GM21723 (cell line): ENCODE data around the gene PLA2G2D.
A peak's percentile ranks its signal among the peaks of the same experiment; 100 is the strongest.

Source experiments
- ATAC-seq: cut with Tn5 transposase; IDR thresholded peaks from one replicate; pipeline ENCODE4 v1.9.1; 2021; ENCODE audit warnings: mild to moderate bottlenecking, moderate library complexity; ENCODE audit not compliant: unreplicated experiment

The PLA2G2D gene, protein sequence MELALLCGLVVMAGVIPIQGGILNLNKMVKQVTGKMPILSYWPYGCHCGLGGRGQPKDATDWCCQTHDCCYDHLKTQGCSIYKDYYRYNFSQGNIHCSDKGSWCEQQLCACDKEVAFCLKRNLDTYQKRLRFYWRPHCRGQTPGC

DNA sequence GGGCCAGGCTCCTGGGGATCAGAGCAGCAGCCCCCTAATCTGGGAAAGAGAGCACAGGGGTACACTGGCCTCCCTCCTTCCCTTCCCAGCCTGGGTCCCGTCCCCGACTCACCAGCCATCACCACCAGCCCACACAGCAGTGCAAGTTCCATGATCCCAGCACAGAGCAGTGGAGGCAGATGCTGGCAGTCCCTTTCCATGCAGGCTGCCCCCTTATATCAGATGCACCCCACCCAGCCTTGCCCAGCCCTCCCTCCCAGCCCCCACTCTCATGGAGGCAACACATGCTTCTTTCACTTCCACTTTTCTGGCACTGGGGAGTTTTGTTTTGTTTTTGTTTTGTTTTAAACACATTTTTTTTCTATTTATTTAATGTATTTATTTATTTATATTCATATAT is at the start of gene PLA2G2D:
PLA2G2D (minus strand) TSS at position 190 of the 400 bp plus-strand sequence; CDS start at position 152, 38 bp downstream.
- no peak for ATAC-seq

DNA sequence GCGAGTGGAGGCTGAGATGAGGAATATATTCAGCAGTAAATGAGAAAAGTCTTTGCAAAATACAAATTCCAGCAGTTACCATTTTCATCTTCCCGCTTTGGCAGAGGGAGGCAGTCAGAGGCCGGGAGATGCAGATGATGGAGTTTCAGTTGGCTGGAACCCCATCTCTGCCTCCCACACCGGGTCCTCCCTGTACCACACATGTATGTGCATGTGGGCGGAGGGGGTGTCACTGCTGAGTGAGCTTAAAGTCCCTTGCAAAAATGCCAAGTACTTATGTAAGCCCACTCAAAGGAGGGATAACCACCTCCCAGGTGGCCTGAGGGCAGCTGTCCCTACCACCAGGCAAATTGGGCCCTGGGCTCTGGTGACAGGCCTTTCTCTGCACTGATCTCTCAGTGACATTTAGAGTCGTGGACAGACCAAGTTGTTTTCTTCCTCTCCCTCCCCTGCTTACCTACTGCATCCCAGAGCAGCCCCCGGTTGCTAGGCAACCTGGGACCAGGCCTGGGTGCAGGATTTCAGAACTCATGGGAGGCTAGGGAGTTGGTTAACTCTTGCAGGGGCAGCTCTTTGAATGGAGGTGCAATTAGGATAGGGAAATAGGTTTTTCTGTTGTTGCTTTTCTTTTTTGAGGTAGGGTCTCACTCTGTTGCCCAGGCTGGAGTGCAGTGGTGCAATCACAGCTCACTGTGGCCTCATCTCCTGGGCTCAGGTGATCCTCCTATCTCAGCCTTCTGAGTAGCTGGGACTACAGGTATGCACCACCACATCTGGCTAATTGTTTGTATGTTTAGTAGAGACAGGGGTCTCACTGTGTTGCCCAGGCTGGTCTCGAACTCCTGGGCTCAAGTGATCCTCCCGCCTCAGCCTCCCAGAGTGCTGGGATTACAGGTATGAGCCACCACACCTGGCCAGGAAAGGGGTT is 49.5 kb upstream of the PLA2G2D start:
- no peak for ATAC-seq

DNA sequence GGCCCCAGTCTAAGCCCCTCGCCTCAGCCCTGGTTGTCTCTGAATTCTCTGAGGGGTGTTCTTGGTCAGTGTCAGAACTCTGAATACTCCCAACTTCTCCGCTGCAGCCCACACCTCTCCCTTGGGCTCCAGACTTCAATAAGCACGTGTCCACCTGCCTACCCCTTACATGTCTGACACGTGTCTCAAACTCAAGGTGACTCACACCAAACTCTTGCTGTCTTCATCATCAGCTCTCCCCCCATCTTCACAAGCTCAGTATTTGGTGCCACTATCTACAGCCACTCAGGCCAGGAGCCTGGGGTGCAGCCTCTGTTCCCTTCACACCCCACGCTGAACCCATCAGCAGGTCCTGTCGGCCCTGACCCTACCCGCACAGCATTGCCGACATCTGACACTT is 47.8 kb upstream of the PLA2G2D start:
- no peak for ATAC-seq

DNA sequence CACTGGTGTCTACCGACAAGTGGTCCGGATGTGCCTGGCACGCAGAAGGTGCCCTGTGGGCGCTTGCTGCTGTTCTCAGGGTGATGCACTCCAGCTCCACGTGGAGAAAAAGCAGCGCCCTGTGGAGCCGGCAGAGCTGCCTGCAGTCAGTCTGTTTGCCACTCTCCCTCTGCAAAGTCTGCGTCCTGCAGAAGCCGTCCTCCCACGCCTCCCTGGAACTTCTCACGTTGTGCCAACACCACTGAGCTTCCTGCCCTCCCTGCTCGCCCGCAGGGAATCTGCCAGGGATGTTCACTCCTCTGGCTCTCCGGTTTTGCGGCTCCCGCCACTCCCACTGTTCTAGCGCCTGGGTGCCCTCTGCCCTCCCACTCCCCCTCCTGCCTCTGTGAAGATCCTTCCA is 46.7 kb upstream of the PLA2G2D start:
- no peak for ATAC-seq

DNA sequence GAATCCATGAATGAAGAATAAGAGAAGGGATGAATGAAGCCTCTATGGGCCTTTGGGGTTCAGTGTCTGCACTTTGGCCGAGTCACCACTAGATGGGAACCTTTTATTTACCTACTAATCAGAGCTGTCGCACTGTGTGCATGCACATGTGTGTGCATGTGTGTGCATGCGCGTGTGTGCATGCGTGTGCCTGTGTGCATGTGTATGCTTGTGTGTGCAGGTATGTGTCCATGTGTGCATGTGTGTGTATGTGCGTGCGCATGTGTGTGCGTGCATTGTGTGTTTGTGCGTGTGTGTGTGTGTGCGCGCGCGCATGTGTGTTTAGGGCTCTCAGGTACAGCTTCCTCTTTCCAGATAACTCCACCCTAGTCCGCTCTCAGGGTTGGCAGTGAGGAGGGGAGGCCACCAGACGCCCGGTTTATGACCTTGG is 46.2 kb upstream of the PLA2G2D start:
- no peak for ATAC-seq

DNA sequence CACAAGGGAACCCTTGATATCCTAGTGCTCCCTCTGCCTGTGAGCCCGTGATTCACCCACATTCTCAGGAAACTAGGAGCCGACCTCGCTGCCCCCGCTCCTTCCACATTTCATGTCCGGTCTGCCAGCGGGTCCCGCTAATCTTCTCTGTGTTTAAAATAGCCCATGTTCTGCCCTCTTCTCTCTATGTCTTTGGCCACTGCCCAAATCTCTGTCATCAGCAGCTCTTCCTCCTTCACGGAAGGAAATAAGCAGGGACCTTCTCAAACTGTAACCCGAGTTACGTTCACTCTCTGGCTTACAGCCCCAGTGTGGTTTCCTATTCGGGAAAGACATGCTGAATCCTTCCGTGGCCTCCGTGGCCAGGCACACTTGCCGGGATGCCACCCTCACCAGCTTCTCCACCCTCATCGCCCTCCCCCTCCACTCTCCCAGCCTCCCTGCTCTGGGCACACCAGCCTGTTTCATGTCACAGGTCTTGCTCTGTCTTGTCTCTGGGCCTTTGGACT is 45.4 kb upstream of the PLA2G2D start:
- ATAC-seq: no peak

DNA sequence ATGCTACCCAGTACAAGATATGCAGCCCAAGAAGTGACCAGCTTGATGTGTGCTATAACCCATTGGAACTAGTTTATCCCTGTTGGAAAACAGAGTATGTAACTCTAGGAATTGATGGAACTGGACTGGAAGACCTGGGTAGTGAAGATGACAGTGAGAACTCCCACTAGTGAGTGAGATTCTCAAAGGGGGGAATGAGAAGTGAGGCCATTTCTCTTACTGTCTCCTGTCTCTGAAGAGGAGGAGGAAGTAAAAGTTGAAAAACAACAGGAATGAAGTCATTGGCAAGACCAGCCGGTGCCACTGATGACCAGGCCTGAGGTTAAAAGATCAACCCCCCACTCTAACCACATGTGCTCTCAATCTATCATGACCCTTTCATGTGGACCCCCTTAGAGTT is 40.7 kb upstream of the PLA2G2D start:
- ATAC-seq: no peak

DNA sequence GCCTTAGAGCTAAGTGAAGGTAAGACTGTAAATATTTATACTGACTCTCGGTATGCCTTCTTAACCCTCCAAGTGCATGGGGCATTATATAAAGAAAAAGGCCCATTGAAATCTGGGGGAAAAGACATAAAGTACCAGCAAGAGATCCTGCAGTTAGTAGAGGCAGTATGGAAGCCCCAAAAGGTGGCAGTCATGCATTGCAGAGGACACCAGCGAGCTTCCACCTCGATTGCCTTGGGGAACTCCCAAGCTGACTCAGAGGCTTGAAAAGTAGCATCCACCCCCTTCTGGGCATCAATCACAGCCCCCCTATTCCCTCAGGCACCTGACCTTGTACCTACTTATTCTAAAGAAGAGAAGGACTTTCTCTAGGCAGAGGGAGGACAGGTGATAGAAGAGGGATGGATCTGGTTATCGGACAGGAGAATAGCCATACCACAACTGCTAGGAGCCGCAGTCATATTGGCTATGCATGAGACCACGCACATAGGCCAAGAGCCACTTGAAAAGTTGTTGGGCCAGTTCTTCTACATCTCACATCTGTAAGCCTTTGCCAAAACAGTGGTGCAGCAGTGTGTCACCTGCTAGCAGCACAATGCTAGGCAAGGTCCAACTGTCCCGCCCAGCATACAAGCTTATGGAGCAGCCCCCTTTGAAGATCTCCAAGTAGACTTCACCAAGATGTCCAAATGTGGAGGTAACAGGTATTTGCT is 39.2 kb upstream of the PLA2G2D start:
- ATAC-seq: no peak

DNA sequence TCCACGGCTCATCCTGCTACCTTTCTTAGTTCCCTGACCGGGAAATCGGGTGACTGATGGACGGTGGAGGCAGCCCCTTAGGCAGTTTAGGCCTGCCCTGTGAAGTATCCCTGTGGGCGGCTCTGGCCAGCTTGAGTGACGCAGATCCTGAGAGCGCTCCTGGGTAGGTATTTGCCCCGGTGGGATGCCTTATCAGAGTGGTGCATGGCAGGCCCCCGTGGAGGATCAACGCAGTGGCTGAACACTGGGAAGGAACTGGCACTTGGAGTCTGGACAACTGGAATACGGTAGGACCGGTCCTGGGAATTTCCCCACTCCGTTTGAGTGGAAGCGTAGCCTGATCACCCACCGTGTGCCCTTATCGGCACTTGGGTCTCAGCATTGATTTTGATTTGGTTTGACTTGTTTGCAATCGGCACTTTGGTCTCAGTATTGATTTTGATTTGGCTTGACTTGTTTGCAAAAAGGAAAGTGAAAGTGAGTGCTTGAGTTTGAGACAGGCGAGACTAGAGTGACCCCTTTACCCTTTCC is 35.0 kb upstream of the PLA2G2D start:
- ATAC-seq: no peak

DNA sequence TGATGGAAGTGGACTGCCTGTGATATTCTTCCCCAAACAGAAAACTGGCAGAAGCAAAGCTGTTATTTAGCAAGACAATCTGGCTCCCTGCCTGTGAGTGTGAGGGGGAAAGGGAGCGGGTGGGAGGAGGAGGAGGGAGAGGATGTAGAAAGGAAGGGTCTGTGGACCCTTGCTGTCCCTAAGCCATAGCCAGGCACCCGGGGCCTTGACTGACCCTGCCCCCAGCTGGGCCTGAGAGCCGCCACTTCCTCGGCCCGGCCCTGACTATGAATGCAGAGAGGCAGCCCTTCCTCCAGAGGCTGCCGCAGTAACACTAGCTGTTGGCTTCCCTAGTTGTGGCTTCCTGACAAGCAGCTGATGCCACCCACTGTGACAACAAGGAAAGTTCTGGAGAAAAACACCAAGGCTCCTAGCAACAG is 33.7 kb upstream of the PLA2G2D start:
- ATAC-seq: no peak

DNA sequence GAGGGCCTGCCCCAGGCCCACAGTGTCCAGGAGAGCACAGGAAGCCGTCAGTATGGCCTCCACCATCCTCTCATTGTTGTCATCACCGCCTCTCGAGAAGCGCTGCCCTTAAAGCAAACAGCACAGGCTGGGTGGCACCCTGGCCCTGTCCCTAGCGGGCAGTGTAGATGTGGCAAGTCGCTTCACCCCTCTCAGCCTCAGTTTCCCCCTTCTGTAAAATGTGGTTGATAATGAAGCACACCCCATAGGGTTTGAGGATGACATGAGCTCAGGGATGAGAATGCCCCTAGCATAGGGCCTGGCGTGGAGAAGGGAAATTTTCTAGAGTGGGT is 33.2 kb upstream of the PLA2G2D start:
- ATAC-seq: no peak

DNA sequence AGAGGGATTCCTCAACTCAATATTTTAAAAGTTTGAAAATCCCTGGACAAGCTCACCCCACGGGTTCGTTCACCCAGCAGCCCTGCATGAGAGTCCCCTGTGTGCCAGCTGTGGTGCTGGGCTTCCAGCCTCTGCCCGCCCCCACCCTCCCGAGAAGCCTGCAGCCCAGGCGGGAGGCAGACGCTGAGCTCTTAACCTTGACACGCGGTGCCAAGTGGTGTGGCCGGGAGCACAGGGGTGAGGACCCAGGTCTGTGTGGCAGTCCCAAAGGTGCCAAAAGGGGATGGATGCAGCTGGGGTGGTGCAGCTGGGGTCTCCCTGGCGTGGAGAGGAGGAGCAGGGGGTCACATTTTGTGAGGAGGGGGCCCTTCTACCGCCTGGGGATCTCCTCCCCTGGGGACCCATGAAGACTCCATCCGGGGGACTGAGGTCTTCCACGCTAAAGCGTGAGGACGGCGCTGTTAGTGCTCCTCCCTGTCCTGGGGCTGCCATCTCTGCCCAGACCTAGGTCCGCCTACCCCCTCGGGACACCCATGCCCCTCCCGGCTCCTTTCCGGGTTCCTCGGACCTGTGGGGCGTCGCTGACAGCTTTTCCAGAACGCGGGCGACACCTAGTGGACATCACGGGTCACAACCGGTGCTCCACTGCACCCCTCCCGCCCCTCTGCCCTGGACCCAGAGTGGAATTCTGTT is 32.7 kb upstream of the PLA2G2D start:
- ATAC-seq: peak; percentile 70

DNA sequence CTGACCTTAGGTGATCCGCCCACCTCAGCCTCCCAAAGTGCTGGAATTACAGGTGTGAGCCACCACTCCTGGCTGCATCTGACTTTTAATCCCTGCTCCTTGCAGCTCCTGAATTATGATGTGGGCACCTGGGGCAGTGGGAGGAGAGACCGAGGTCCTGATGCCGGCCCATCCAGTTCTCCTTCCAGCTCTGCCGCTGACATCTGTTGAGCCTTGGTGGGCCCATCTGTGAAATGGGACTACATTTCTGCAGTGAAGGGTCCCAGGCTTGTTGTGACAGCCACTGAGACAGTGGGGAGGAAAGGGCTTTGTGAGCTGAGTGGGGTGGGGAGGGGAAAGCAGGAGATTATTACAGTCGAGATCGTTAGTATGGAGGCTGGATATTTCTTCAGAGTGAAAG is 31.6 kb upstream of the PLA2G2D start:
- no peak for ATAC-seq

DNA sequence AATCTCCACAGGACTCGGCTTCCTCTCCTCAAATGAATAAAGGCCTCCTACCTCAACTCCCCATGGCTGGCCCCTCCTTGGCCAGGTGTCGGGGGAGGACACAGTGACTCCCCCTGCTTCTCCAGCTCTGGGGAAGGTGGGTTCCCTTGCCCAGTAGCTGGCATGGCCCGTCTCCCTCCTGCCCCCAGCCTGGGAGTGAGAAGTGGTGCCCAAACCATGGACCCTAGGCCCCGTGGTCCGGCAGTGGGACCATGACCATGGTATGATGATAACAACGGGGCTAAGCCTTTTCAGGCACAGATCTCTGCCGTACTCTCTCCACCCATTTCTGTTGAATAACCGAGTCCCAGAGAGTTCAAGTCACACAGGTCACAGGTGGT is 31.0 kb upstream of the PLA2G2D start:
- no peak for ATAC-seq

DNA sequence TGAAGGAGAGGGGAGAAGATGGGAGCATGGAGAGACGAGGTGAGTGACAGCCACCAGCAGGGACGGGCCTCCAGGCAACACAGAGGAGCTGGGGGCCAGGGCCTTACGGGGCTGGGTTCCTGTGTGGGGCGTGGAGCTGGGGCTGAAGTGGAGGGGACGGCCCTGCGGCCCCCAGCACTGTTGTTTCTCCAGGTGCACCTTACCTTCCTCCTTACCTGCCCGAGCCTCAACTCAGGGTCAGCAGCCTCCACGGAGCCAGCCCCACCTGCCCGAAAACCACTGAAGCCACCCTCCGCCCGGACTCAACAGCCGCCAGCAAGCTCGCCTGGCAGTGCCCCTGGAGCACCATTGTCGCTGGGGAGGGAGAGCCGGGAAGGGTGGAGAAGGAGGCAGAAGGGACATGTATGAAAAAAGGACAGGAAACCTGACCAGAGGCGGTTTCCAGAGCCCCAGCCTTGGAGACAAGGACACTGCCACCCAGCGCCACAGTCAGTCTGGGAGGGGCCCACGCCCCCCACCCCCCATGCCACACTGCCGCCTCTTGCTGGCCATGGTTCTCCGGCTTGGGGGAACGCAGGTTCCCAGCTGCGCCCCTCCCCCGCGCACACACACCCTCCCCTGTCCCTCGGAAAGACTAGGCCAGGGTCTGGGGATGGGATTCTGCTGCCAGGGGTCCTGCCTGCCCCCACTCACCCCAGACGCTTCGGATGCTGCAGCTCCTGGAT is 30.4 kb upstream of the PLA2G2D start:
- ATAC-seq: no peak

DNA sequence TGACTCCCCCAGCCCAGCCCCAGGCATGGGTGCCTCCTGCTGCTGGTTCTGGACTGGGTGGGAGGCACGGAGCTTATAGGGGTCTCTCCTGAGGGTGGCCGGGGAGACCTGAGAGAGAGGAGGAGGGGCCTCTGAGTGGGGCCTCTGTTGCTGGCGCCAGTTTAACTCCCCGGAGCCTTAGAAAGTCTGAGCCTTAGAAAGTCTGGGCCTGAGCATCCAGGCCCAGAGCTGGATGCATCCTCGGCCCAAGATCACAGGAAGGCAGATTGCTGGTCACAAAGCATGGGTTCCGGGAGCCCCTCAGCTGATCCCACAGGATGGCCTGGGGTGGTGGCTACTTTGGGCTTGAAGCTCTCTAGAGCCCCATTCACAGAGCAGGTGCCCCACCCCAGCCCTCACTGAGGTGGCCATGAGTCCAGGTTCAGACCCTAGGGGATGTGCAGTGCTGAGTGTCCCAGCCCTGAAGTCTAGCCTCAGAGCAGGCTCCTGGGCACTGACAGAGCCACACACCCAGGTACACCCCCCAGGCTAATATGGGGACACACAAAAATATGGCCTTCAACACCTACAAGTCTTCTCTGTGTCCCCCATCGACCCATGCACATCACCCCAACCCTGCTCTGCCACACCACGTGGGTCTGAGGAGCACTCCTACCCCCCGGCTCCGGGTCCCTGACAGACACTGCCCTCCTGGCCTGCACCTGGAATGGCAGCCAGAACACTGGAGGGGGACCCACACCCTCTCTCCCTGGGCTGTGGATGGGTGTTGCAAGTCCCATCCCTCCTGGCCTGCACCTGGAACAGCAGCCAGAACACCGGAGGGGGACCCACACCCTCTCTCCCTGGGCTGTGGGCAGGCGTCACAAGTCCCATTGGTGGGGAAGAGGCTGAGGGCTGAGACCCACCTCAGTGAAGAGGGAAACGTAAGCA is 29.5 kb upstream of the PLA2G2D start:
- no peak for ATAC-seq

DNA sequence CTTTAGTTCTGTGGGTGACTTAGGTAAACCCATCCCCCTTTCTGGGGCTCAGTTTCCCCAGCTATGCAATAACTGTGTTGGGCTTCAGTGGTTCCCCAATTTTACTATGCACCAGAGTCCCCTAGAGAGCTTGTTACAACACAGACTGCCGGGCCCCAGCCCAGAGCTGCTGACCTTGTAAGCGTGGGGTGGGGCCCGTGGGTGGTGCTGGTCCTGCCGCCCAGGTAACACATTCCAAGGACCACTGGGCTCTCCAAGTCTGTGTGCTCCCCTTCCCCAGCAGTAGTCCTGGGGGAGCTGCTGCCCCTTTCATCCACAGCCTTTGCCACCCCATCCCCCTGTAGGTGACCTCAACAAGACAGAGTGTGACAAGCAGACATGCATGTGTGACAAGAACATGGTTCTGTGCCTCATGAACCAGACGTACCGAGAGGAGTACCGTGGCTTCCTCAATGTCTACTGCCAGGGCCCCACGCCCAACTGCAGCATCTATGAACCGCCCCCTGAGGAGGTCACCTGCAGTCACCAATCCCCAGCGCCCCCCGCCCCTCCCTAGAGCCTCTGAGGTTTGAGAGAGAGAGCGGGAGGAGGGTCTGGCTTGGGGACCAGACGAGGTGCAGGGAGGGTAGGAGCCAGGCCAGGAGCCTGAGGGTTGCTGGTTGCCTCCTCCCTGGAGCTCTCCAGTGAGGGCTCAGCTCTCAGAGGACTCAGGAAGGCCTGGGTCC is 28.7 kb upstream of the PLA2G2D start:
- ATAC-seq: no peak

DNA sequence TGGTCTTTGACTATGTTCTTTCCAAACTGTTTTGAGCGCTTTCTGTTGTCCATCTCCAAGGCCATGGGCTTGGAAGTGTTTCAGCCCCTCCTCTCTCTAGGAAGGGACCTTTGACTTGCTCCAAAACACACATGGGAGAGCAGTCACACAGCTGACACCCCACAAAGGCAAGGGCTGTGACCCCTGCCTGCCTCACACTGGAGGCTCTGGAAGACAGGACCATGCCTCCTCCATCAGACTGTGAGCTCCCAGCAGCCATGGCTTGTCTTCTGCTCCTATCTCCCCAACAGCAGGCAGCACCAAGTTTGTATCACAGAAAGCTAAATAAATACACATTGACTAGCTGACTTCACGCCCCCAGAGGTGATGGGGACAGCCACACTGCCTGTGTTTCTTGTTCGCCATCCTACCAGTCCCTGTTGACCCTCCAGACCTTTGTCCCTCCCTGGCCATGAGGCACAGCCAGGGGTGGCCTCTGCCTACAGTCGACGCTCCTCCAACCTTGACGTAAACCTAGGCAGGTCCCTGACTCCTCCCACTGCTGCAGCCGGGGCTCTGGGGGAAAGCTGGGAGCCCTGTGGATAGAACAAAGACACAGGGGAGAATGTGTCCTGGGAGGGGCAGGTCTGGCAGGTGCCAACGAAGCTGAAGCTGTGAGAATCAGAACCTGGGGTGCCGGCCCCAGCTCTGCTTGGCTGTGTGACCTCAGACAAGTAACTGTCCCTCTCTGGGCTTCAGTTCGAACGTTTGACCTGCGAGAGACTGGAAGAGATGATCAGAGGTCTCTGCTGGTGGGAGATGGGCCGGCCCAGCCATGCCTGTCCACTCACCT is 24.6 kb upstream of the PLA2G2D start:
- no peak for ATAC-seq
